PC-3 (cell line): Measurements from ENCODE around the gene CDC34. TPM values are rescaled to one million over a fixed set of nuclear protein-coding genes. Genes with fewer than 3 reads are reported as not detected.

ENCODE experiments used
- ATAC-seq: fragments of 200-7000 bp; cut with Tn5 transposase; 2 replicates; pipeline ENCODE4 v1.9.1; 2020; ENCODE audit warnings: mild to moderate bottlenecking, moderate library complexity
- BruUV-seq: library from RNA; stranded (reverse); fragments of 400-500 nt; replicated peaks from 2 replicates; lab custom pipeline; 2021; lab: Mats Ljungman, UMichigan
- CTCF ChIA-PET: fragments of 300-600 bp; sonication (Branson Sonifier 250); formaldehyde crosslinking; loops from one replicate; lab custom pipeline; 2022; ENCODE audit warnings: antibody characterized with exemption; lab: Charles Lee
- POLR2A ChIA-PET: fragments of 300-600 bp; sonication (Branson Sonifier 250); formaldehyde crosslinking; loops from one replicate; lab custom pipeline; 2022; ENCODE audit warnings: antibody characterized with exemption; ENCODE audit not compliant: unreplicated experiment; lab: Charles Lee
- DNase-seq: peaks from one replicate; pipeline ENCODE4 v3.0.0-alpha.2; 2015
- H2AFZ ChIP-seq: fragments of 300-600 bp; sonication (generic); 2 replicates; pipeline ENCODE4 v1.6.0; 2016; ENCODE audit warnings: antibody characterized with exemption, low read length
- H3F3A ChIP-seq: fragments of 300-600 bp; sonication (generic); one replicate; pipeline ENCODE4 v1.6.0; 2017; ENCODE audit warnings: antibody characterized with exemption, low read length, control low read depth, mild to moderate bottlenecking; ENCODE audit not compliant: unreplicated experiment
- H3K27ac ChIP-seq: fragments of 300-600 bp; sonication (generic); 2 replicates; pipeline ENCODE4 v1.5.1; 2016; ENCODE audit warnings: mild to moderate bottlenecking, low read length
- H3K27me3 ChIP-seq: fragments of 300-600 bp; sonication (generic); 2 replicates; pipeline ENCODE4 v1.6.1; 2016; ENCODE audit warnings: low read length, mixed read lengths
- H3K36me3 ChIP-seq: fragments of 300-600 bp; sonication (generic); 2 replicates; pipeline ENCODE4 v1.6.1; 2016; ENCODE audit warnings: low read depth, mixed run types, low read length, mixed read lengths
- H3K4me1 ChIP-seq: fragments of 300-600 bp; sonication (generic); 2 replicates; pipeline ENCODE4 v1.5.1; 2016; ENCODE audit warnings: low read length; ENCODE audit not compliant: insufficient read depth
- H3K4me2 ChIP-seq: fragments of 300-600 bp; sonication (generic); 2 replicates; pipeline ENCODE4 v1.6.0; 2016; ENCODE audit warnings: low read length
- H3K4me3 ChIP-seq: fragments of 300-600 bp; sonication (generic); 2 replicates; pipeline ENCODE4 v1.5.1; 2016; ENCODE audit warnings: mild to moderate bottlenecking, low read length, mixed read lengths
- H3K79me2 ChIP-seq: fragments of 300-600 bp; sonication (generic); 2 replicates; pipeline ENCODE4 v1.6.1; 2017; ENCODE audit warnings: low read length, mixed read lengths
- H3K9ac ChIP-seq: fragments of 300-600 bp; sonication (generic); 2 replicates; pipeline ENCODE4 v1.6.0; 2016; ENCODE audit warnings: mild to moderate bottlenecking, low read length
- H3K9me2 ChIP-seq: fragments of 300-600 bp; sonication (generic); replicated peaks from 2 replicates; pipeline ENCODE4 v1.6.1; 2016; ENCODE audit warnings: mixed run types, low read length, mixed read lengths
- H3K9me3 ChIP-seq: fragments of 300-600 bp; sonication (generic); 2 replicates; pipeline ENCODE4 v1.6.1; 2016; ENCODE audit warnings: low read length, mixed read lengths
- H4K20me1 ChIP-seq: fragments of 300-600 bp; sonication (generic); 2 replicates; pipeline ENCODE4 v1.6.1; 2016; ENCODE audit warnings: low read length, mixed read lengths
- EZH2 ChIP-seq: fragments of 300-600 bp; sonication (generic); IDR thresholded peaks from one replicate; pipeline ENCODE4 v1.6.1; 2017; ENCODE audit warnings: antibody characterized with exemption, mild to moderate bottlenecking, low read length; ENCODE audit not compliant: unreplicated experiment
- EZH2phosphoT487 ChIP-seq: fragments of 300-600 bp; sonication (generic); IDR thresholded peaks from 2 replicates; pipeline ENCODE4 v1.6.1; 2018; ENCODE audit warnings: mild to moderate bottlenecking, antibody characterized with exemption, low read length, borderline replicate concordance
- intact Hi-C: fragments of 100-400 bp; cut with micrococcal nuclease; formaldehyde crosslinking; loops from 2 replicates; pipeline ENCODE4 v1.9.0; 2023
- total RNA-seq: library from RNA; depleted of rRNA; stranded (reverse); fragments of >200 nt; gene quantifications from 2 replicates; pipeline ENCODE4 v1.2.3, GENCODE V29; 2014
- TF ChIP-seq, protein P1 (sequence below): fragments of 300-600 bp; sonication (generic); conservative IDR thresholded peaks from 2 replicates; pipeline ENCODE4 v1.5.1; 2017; ENCODE audit warnings: antibody characterized with exemption, low read depth, mild to moderate bottlenecking, low read length

The CDC34 gene
- total RNA-seq, 1 experiment from 2014 or later: 119 TPM

- no peaks in the 10 kb centered on the region for H3K27me3 ChIP-seq
- CTCF ChIA-PET: no interaction called here
- POLR2A ChIA-PET: no interaction called here
- H3K9ac ChIP-seq: no peak overlapping the region
- BruUV-seq: no TSS peak
- H4K20me1 ChIP-seq: no peaks in the 10 kb centered on the region
- no peaks in the 10 kb centered on the region for H3K4me1 ChIP-seq
- no peak overlapping the region for H3K27ac ChIP-seq
- no peaks in the 10 kb centered on the region for H3K9me3 ChIP-seq
- DNase-seq (peak; percentile 11), ATAC-seq (no peak)
- H3F3A ChIP-seq: no peaks in the 10 kb centered on the region
- TF ChIP-seq, protein P1, sequence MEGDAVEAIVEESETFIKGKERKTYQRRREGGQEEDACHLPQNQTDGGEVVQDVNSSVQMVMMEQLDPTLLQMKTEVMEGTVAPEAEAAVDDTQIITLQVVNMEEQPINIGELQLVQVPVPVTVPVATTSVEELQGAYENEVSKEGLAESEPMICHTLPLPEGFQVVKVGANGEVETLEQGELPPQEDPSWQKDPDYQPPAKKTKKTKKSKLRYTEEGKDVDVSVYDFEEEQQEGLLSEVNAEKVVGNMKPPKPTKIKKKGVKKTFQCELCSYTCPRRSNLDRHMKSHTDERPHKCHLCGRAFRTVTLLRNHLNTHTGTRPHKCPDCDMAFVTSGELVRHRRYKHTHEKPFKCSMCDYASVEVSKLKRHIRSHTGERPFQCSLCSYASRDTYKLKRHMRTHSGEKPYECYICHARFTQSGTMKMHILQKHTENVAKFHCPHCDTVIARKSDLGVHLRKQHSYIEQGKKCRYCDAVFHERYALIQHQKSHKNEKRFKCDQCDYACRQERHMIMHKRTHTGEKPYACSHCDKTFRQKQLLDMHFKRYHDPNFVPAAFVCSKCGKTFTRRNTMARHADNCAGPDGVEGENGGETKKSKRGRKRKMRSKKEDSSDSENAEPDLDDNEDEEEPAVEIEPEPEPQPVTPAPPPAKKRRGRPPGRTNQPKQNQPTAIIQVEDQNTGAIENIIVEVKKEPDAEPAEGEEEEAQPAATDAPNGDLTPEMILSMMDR: no peak
- TF ChIP-seq EZH2phosphoT487 (no peak), EZH2 (no peak)
- no peak overlapping the region for H2AFZ ChIP-seq
- no peak overlapping the region for H3K4me2 ChIP-seq
- H3K9me2 ChIP-seq: no peaks in the 10 kb centered on the region
- no peaks in the 10 kb centered on the region for H3K36me3 ChIP-seq
- H3K79me2 ChIP-seq: no peaks in the 10 kb centered on the region
- intact Hi-C loops: no loop called here
- H3K4me3 ChIP-seq: no peak overlapping the region
Observed at GRCh38 chr19:492091-492531, 39.4 kb upstream of the CDC34 start.

DNA sequence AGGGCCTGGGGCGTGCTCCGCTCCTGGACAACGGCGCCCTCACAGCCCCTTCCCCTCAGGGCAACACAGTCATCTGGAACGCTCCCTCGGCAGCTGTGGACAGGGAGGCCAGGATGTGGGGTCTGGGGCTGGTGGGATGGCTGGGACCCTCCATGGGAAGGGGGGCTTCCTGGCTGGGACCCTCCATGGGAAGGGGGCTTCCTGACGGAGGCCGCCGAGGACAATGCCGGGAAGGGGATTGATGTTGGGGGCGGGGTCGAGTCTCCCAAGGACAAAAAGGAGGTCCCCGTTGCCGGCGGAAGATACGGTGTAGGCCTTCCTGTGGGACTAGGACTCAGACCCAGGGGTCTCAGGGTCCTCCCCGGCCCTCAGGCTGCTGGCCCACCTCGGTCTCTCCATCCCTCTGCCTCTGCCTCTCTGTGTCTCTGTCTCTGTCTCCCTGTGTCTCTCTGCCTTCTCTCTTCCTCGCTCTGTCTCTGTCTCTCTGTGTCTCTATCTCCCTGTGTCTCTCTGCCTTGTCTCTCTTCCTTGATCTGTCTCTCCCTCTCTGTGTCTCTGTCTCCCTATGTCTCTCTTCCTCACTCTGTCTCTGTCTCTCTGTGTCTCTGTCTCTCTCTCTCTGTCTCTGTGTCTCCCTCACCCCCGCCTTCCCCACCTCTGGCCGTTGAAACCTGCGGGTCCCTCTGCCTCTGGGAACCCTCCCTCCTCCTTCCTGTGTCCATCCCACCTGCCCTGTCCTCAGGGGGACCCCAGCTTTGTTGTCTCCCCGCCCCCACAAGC, 38.0 kb upstream of the CDC34 start:
- no peak for DNase-seq
- BruUV-seq: no TSS peak
- Histone ChIP-seq H2AFZ (no peak overlapping the region), H3F3A (no peaks in the 10 kb centered on the region), H3K4me2 (no peak overlapping the region), H3K9me2 (no peaks in the 10 kb centered on the region), H3K4me1 (no peaks in the 10 kb centered on the region), H3K9me3 (no peaks in the 10 kb centered on the region), H3K79me2 (no peaks in the 10 kb centered on the region), H3K4me3 (no peak overlapping the region), H3K27ac (no peak overlapping the region), H3K36me3 (no peaks in the 10 kb centered on the region), H4K20me1 (no peaks in the 10 kb centered on the region), H3K9ac (no peak overlapping the region), H3K27me3 (no peaks in the 10 kb centered on the region)
- intact Hi-C loops: no loop called here
- TF ChIP-seq EZH2phosphoT487 (no peak), EZH2 (no peak)
- TF ChIP-seq, protein P1: no peak
- ChIA-PET POLR2A (no interaction called here), CTCF (no interaction called here)
- no peak for ATAC-seq
